AG04450 (cell line): ENCODE data around the gene KHNYN. TPM values are rescaled to one million over a fixed set of nuclear protein-coding genes. Genes with fewer than 3 reads are reported as not detected.

ENCODE experiments used
- CTCF ChIA-PET: fragments of 300-600, 350-600 bp; formaldehyde crosslinking; extraction: SDS; loops from one replicate; lab custom pipeline; 2022; ENCODE audit warnings: antibody characterized with exemption, inconsistent platforms; lab: Charles Lee
- POLR2A ChIA-PET: fragments of 350-600 bp; formaldehyde crosslinking; extraction: SDS; loops from one replicate; lab custom pipeline; 2021; ENCODE audit warnings: antibody characterized with exemption, inconsistent platforms; lab: Yijun Ruan, JAX
- DNase-seq: peaks from one replicate; pipeline ENCODE4 v3.0.0-alpha.2; 2011; ENCODE audit warnings: low read depth, low spot score
- H3K27ac ChIP-seq: one replicate; pipeline ENCODE4 v1.5.1; 2012; ENCODE audit warnings: low read depth, low read length, control low read depth
- H3K27me3 ChIP-seq: one replicate; pipeline ENCODE4 v1.6.0; 2012; ENCODE audit warnings: low read length; ENCODE audit not compliant: control insufficient read depth, insufficient read depth
- H3K4me3 ChIP-seq: 2 replicates; pipeline ENCODE4 v1.5.1; 2011; ENCODE audit warnings: mild to moderate bottlenecking, low read depth, low read length, control low read depth
- H3K9me3 ChIP-seq: 2 replicates; pipeline ENCODE4 v1.5.1; 2012; ENCODE audit warnings: low read length; ENCODE audit not compliant: control insufficient read depth, insufficient read depth
- polyA plus RNA-seq: library from polyadenylated mRNA; depleted of rRNA; stranded (reverse); fragments of >200 nt; gene quantifications from 2 replicates; pipeline ENCODE4 v1.2.3, GENCODE V29; 2011
- TF ChIP-seq, protein P1 (sequence below): IDR thresholded peaks from 2 replicates; pipeline ENCODE4 v1.5.1; 2011; ENCODE audit warnings: low read depth, low read length, control low read depth, inconsistent platforms

KHNYN gene
- polyA plus RNA-seq, 1 experiment: 16.8 TPM

- Histone ChIP-seq H3K4me3 (no peak overlapping the region), H3K9me3 (no peaks in the 10 kb centered on the region; the same call in 1 of the 2 replicates), H3K27me3 (peaks cover 26% of the 10 kb centered on the region), H3K27ac (no peak overlapping the region)
- DNase-seq: no peak
- TF ChIP-seq, protein P1, sequence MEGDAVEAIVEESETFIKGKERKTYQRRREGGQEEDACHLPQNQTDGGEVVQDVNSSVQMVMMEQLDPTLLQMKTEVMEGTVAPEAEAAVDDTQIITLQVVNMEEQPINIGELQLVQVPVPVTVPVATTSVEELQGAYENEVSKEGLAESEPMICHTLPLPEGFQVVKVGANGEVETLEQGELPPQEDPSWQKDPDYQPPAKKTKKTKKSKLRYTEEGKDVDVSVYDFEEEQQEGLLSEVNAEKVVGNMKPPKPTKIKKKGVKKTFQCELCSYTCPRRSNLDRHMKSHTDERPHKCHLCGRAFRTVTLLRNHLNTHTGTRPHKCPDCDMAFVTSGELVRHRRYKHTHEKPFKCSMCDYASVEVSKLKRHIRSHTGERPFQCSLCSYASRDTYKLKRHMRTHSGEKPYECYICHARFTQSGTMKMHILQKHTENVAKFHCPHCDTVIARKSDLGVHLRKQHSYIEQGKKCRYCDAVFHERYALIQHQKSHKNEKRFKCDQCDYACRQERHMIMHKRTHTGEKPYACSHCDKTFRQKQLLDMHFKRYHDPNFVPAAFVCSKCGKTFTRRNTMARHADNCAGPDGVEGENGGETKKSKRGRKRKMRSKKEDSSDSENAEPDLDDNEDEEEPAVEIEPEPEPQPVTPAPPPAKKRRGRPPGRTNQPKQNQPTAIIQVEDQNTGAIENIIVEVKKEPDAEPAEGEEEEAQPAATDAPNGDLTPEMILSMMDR: no peak
- ChIA-PET CTCF (interaction anchor here (5.0 kb wide), 1 partner anchor 15 kb away, joined by 41 read pairs; the partner anchor contains the start of gene KHNYN), POLR2A (no interaction called here)
Observed at GRCh38 chr14:24416254-24416931, 13.4 kb upstream of the KHNYN start.

DNA sequence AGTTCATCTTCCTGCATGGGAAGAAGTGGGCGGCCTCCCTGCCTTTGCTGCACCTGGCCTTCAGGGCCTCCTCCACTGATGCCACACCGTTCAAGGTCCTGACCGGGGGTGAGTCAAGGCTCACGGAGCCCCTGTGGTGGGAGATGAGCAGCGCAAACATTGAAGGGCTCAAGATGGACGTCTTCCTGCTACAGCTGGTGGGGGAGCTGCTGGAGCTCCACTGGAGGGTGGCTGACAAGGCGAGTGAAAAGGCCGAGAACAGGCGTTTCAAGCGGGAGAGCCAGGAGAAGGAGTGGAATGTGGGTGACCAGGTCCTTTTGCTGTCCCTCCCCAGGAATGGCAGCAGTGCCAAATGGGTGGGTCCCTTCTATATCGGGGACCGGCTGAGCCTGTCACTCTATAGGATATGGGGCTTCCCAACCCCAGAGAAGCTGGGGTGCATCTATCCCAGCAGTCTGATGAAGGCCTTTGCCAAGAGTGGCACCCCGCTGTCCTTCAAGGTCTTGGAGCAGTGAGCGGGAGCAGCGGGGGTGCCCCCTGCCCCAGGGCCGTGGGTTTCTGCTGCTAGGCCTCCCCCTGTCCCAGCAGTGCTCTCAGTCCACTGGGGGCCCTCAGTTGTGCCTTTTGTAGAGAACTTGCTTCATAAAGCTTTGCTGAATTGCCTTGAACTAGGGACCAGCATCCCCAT, 12.7 kb upstream of the KHNYN start:
- ChIA-PET CTCF (interaction anchor here (1.3 to 5.0 kb wide), 2 partner anchors 14 to 51 kb away, joined by 3 to 41 read pairs; partner anchors contain the start of gene KHNYN), POLR2A (no interaction called here)
- TF ChIP-seq, protein P1: no peak
- H3K27me3 ChIP-seq: peaks cover 26% of the 10 kb centered on the region
- DNase-seq: no peak
- H3K9me3 ChIP-seq: no peaks in the 10 kb centered on the region; the same call in 1 of the 2 replicates
- H3K4me3 ChIP-seq: no peak overlapping the region
- no peak overlapping the region for H3K27ac ChIP-seq

- POLR2A ChIA-PET: no interaction called here
- TF ChIP-seq, protein P1: no peak
Observed at GRCh38 chr14:24417832-24418491, 11.8 kb upstream of the KHNYN start.

GRCh38 chr14:24418492-24418873, 11.3 kb upstream of the KHNYN start:
- no peak overlapping the region for H3K4me3 ChIP-seq
- CTCF ChIA-PET: interaction anchor here (1.0 to 5.0 kb wide), 6 partner anchors 13 to 122 kb away, joined by 3 to 41 read pairs (median 4); partner anchors contain the start of genes ADCY4, CIDEB and KHNYN
- TF ChIP-seq, protein P1: no peak

More at GRCh38 chr14:24417832-24418491, 11.8 kb upstream of the KHNYN start:
- Histone ChIP-seq H3K9me3 (no peaks in the 10 kb centered on the region; the same call in 1 of the 2 replicates), H3K27ac (no peak overlapping the region), H3K4me3 (no peak overlapping the region), H3K27me3 (peaks cover 26% of the 10 kb centered on the region)
- CTCF ChIA-PET: interaction anchor here (1.0 to 5.0 kb wide), 5 partner anchors 13 to 121 kb away, joined by 3 to 41 read pairs (median 4); partner anchors contain the start of genes ADCY4 and KHNYN
- no peak for DNase-seq

More at GRCh38 chr14:24418492-24418873, 11.3 kb upstream of the KHNYN start:
- Histone ChIP-seq H3K9me3 (no peaks in the 10 kb centered on the region; the same call in 1 of the 2 replicates), H3K27ac (no peak overlapping the region), H3K27me3 (peaks cover 29% of the 10 kb centered on the region)
- no peak for DNase-seq
- POLR2A ChIA-PET: interaction anchor here (0.6 to 1.2 kb wide), 3 partner anchors 12 to 1487 kb away, joined by 3 read pairs; no protein-coding TSS in a partner anchor
